HTR-8/SVneo (cell line): Measurements from ENCODE around the gene KRR1.
"Not testable (repeated sequence)": the region's sequence is repeated elsewhere in the genome, so short reads cannot be mapped to it uniquely, and the experiment has no call there.

ENCODE experiments used
- DNase-seq: peaks from one replicate; pipeline ENCODE4 v3.0.0; 2011; ENCODE audit warnings: low spot score, mixed read lengths; ENCODE audit not compliant: insufficient read length
- FAIRE-seq: peaks from 2 replicates; lab custom pipeline; 2011; peaks lifted over from hg19 to GRCh38; lab: Jason Lieb, UNC

The KRR1 gene

GRCh38 chr12:75479963-75480461 is 31.4 kb downstream of the KRR1 start:
- DNase-seq: no peak
- FAIRE-seq: no peak

DNA sequence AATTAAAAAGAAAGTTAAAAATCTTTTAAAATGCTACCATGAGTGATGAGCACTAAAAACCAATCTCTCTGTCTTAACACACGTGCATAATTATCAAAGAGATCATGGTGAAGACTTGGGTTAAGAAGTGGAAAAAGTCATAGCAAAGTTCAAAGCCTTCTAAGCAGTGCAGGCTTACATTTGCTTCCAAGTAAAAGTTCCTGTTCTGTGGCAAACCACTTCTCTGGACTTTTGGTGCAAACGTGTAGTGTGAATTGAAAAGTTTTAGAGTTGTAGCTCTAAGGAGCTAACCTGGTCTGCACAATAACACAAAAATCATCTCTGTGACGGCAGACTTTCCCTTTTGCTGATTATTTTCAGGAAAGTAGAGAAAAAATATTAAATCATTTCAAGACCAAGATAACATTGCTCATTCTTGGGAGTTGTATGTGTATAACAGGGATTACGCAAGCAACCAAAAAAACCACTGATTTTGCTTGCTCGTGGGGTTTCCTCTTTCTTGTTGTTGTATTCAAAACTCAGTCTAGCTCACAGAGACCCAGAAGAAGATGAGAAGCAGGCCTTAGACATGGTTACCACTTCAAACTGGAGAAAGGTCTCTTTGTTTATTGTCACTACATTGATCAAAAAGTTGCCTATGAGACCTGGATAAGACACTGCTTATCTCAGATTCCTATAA is 33.2 kb downstream of the KRR1 start:
- no peak for DNase-seq
- no peak for FAIRE-seq

GRCh38 chr12:75477137-75477536 is 34.3 kb downstream of the KRR1 start:
- no peak for DNase-seq
- FAIRE-seq: no peak

DNA sequence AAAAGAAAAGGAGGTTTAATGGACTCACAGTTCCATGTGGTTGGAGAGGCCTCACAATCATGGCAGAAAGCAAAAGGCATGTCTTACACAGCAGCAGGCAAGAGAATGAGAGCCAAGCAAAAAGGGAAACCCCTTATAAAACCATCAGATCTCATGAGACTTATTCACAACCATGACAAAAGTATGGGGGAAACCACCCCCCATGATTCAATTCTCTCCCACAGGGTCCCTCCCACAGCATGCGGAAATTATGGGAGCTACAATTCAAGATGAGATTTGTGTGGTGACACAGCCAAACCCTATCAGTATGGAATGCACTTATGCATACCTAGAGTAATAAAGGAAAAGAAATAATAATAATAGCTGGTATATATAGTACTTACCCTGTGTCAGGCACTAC is 35.3 kb downstream of the KRR1 start:
- no peak for DNase-seq
- no peak for FAIRE-seq

- DNase-seq (no peak), FAIRE-seq (no peak)
Measured at GRCh38 chr12:75474116-75474515, 37.3 kb downstream of the KRR1 start.

GRCh38 chr12:75471902-75472890 is 39.2 kb downstream of the KRR1 start:
- DNase-seq: no peak

GRCh38 chr12:75460204-75460603 is 51.2 kb downstream of the KRR1 start:
- no peak for DNase-seq
- no peak for FAIRE-seq

More at GRCh38 chr12:75471902-75472890, 39.2 kb downstream of the KRR1 start:
- no peak for FAIRE-seq

- DNase-seq: no peak
- peak; percentile 65 for FAIRE-seq
Measured at GRCh38 chr12:75459755-75460154, 51.7 kb downstream of the KRR1 start.

- FAIRE-seq, DNase-seq: not testable (repeated sequence)
Measured at GRCh38 chr12:75457866-75458265, 53.5 kb downstream of the KRR1 start.

- no peak for DNase-seq
- FAIRE-seq: no peak
Measured at GRCh38 chr12:75457191-75457590, 54.2 kb downstream of the KRR1 start.

DNA sequence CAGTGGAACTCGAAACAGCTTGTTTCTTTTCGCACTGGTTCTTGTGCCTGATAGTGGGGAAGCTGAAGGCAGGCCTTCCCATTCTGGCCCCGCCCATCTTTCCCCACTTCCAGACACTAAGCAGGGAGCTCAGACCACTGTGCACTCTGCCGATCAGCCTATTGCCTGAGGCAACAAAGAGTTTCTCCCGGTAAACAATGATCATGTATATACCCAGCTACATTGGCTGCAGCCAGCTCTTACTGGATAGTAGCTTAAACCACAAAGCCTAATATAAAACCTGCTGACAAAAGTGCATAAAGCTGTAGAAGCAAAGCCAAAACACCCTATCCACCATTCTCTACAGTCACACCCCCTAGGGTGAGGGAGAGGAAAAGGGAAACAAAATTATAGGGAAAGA is 55.6 kb downstream of the KRR1 start:
- FAIRE-seq (no peak), DNase-seq (no peak)

GRCh38 chr12:75452675-75453330 is 58.6 kb downstream of the KRR1 start:
- DNase-seq (no peak), FAIRE-seq (no peak)

GRCh38 chr12:75447691-75448393 is 63.6 kb downstream of the KRR1 start:
- FAIRE-seq: no peak

DNA sequence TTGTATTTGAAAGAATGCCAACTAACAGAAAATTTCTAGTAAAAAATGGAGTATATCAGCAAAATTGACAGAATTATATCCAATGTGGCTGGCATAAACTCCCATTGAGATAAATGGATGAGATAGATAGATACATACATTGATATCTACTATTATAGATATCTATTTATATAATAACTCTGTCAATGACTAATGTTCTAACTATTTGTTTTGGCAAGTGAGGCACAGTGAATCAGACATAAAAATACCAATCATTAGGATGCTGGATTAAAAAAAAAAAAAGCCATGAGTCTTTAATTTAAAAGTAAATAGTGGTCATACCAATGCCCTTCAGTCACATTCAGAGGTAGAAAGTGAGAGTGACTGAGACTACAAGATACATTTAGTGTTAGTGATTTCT is 64.6 kb downstream of the KRR1 start:
- FAIRE-seq (no peak), DNase-seq (no peak)

More at GRCh38 chr12:75447691-75448393, 63.6 kb downstream of the KRR1 start:
- no peak for DNase-seq

- DNase-seq, FAIRE-seq: not testable (repeated sequence)
Measured at GRCh38 chr12:75445137-75445507, 66.3 kb downstream of the KRR1 start.

GRCh38 chr12:75444429-75445136 is 66.8 kb downstream of the KRR1 start:
- no peak for FAIRE-seq

DNA sequence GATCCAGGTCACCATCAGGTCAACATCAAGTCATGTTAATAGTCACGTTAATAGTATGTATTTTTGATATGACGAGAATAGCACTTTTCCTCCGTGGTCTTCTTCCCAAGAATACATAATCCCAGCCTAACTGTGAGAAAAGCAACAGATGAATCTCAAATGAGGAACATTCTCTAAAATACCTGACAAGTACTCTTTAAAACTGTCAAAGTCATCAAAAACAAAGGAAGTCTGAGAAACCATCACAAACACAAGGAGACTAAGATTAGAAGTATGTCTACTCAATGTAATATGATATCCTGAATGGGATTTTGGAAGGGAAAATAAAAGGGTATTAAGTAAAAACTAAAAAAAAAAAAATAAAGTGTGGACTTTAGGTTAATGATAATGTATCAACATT is 67.7 kb downstream of the KRR1 start:
- FAIRE-seq: no peak
- DNase-seq: no peak

More at GRCh38 chr12:75444429-75445136, 66.8 kb downstream of the KRR1 start:
- DNase-seq: no peak

DNA sequence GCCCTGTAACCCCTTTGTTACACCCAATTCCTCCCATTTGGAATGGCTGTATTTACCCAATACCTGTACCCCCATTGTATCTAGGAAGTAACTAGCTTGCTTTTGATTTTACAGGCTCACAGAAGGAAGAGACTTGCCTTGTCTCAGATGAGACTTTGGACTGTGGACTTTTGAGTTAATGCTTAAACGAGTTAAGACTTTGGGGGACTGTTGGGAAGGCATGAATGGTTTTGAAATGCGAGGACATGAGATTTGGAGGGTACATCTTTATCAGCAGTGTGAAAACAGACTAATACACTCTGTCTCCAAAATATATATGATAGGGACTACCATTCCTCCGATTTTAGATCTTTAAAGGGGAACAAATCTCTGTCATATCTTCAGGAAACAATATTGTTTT is 69.0 kb downstream of the KRR1 start:
- DNase-seq, FAIRE-seq: not testable (repeated sequence)
